D721Med (cell line): ENCODE measurements around the gene ZFYVE28.

Source experiments
- DNase-seq: peaks from one replicate; pipeline ENCODE4 v3.0.0; 2011; ENCODE audit warnings: low spot score; ENCODE audit not compliant: insufficient read length
- FAIRE-seq: peaks from 2 replicates; lab custom pipeline; 2011; peaks lifted over from hg19 to GRCh38; lab: Jason Lieb, UNC
- TF ChIP-seq, protein P1 (sequence below): IDR thresholded peaks from 2 replicates; pipeline ENCODE4 v1.5.1; 2012; ENCODE audit warnings: mild to moderate bottlenecking, control low read depth; ENCODE audit not compliant: insufficient read depth; ENCODE audit errors: missing control alignments

ZFYVE28 gene

DNA sequence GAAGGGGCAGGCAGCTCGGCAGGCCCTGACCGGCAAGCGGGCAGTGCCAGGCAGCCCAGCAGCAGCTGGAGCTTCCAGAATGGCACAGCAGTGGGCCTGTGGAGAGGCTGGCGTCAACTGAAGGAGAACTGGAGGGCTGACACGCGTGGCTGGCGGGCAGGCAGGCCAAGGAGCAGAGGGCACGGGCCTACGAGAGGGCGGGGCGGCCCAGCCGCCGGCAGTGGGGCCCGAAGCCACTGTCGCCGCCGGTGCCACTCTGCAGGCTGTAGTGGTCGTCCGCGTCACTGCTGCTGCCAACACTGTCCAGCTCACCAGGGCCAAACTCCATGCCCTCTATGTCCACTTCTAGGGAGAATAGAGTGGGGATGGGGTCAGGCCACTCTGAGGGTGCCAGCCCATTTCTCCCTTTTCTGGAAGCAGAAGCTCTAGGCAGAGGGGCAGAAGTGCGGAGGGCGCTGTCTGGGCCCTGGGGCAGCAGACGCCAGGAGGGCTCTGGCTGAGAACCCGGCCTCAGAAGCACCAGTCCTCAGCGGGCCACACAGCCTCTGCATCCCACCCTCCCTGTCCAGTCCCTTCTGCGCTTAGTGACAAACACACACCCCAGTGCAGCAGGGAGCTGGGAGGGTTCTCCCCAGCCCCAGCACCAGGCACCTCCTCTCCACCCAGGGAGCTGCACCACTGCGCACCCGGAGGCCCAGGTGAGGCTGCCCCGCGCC lies 167.9 kb downstream of the ZFYVE28 start:
- no peak for FAIRE-seq
- TF ChIP-seq, protein P1, sequence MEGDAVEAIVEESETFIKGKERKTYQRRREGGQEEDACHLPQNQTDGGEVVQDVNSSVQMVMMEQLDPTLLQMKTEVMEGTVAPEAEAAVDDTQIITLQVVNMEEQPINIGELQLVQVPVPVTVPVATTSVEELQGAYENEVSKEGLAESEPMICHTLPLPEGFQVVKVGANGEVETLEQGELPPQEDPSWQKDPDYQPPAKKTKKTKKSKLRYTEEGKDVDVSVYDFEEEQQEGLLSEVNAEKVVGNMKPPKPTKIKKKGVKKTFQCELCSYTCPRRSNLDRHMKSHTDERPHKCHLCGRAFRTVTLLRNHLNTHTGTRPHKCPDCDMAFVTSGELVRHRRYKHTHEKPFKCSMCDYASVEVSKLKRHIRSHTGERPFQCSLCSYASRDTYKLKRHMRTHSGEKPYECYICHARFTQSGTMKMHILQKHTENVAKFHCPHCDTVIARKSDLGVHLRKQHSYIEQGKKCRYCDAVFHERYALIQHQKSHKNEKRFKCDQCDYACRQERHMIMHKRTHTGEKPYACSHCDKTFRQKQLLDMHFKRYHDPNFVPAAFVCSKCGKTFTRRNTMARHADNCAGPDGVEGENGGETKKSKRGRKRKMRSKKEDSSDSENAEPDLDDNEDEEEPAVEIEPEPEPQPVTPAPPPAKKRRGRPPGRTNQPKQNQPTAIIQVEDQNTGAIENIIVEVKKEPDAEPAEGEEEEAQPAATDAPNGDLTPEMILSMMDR, result no peak
- DNase-seq, result peak; percentile 6

DNA sequence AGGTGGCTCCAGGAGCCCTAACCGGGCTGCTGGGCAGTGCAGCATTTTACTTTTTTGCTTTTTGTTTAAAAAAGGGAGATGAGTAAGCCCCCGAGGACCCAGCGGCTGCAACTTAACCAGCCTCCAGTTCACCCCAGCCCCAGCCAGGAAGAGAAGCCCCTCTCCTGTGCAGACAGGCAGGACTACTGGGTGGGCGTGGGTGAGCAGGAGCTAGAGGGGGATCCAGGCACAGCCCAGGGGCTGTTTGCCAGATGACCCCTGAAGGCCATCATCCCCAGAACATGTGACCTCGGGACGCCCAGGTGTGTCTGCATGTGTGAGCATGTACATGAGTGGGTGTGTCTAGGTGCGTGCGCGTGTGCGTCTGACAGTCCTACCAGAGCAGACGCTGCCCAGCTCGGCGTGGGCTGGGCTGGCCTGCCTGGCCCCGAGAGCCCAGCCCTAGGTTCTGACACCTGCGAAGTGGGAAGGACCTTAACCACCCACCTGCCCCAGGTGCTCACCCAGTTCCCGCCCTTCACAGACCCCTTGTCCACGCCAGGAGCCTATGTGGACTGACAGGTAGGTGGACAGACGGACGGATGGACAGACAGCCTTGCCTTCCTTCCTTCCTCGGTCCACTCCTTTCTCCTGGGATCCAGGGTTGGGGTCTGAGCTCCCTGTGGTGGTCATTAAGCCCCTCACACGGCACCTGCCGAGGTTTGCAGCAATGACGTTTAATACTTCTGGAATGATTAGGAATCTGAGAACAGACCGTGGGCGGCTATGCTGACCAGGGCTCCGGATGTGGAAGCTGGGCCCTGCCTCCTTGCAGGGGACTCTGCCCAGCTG lies 168.7 kb downstream of the ZFYVE28 start:
- DNase-seq (peak; percentile 3), FAIRE-seq (no peak)
- TF ChIP-seq, protein P1, result no peak

DNA sequence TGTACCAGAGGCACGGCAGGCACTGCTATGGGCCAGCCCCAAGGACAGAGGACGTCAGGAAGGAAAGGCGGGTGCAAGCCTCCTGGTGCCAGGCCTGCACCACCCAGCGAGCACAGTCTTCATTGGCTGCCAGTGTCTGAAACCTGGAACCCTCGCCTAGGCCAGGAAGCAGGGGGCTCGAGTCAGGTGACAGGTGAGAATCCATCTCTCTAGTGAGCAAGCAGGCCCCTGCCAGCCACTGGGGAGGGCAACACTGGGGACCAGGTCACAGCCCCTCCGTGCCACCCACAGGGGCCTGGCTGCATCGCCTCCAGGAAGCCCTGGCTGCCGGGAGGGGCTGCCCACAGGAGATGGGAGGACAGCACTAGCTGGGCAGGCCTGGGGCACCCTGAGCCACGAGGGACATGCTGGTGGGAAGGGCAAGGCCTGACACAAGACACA lies 169.6 kb downstream of the ZFYVE28 start:
- peak; percentile 8 for DNase-seq
- FAIRE-seq, result no peak
- TF ChIP-seq, protein P1, result no peak

DNA sequence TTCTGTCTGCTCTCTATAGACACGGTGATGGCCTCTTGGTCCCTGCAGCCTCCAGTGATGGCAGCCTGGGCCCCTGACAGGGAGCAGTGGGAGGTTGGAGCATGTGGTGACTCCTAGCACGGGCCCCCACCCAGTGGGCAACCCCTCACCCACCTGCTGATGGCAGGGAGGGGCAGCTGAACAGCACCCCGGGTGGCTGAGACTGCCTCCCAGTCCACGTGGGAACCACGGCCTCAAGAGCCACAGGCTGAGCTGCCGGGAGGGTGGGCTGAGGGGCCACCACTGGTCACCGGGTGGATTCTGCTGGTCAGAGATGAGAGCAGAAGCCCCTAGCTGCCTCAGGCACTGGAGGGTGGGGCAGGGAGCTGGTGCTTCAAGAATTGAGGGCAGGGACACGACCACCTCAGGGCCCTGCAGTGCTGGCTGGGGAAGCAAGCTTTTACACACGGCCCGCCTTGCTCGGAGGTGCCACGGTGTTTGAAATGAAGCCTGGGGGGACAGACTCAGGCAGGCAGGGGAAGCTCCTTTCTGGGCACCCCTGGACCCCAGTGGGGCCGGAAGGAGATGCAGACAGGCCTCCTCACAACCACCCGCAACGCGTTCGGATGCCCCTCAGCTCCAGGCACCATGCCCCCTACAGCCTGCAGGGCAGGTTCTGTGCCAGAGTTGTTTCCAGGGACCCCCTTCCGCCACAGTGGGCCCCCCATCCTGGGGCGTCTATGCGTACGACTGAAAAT lies 170.2 kb downstream of the ZFYVE28 start:
- no peak for FAIRE-seq
- TF ChIP-seq, protein P1, result no peak
- peak; percentile 11 for DNase-seq

DNA sequence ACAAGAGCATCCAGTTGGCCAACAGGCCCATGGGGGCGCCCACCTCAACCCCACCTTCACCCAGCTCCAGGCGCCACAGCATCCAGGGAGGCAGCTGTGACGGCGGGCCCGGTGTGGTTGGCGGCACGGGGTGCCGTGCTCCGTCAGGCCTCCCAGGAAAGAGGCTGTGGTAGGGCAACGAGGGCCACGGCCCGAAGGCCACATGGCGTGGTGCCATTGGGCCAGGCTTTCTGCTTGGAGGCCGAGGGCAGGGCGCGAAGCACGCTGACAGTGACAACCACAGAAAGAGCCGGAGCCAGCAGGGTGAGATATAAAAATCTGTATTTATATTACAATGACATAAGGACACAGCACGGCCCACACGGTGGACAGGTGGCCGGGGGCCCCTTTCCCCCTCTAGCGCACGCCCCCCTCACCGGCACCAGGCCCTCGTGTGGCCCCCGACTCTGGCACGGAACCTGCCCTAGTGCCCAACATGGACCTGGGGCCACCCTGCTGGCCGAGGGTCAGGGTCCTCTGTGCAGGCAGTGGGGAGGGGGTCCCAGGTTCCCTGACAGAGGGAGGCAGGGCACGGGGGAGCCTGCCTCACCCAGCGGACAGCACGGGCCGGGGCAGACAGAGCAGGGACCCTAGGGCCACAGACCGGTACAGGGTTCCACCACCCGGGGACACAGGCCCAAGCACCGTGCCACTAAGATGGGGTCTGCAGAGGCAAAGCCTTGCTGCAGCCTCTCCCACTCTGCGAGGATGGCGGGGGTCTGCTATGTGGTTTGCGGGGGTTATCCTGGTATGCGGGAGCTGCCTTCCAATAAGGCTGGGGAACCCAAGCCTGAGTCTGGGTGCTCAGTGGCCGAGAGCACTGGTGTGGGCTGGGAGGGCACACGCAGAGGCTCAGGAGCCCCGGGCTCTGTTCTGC lies 171.1 kb downstream of the ZFYVE28 start:
- peak; percentile 8 for DNase-seq
- no peak for FAIRE-seq
- TF ChIP-seq, protein P1, result no peak

DNA sequence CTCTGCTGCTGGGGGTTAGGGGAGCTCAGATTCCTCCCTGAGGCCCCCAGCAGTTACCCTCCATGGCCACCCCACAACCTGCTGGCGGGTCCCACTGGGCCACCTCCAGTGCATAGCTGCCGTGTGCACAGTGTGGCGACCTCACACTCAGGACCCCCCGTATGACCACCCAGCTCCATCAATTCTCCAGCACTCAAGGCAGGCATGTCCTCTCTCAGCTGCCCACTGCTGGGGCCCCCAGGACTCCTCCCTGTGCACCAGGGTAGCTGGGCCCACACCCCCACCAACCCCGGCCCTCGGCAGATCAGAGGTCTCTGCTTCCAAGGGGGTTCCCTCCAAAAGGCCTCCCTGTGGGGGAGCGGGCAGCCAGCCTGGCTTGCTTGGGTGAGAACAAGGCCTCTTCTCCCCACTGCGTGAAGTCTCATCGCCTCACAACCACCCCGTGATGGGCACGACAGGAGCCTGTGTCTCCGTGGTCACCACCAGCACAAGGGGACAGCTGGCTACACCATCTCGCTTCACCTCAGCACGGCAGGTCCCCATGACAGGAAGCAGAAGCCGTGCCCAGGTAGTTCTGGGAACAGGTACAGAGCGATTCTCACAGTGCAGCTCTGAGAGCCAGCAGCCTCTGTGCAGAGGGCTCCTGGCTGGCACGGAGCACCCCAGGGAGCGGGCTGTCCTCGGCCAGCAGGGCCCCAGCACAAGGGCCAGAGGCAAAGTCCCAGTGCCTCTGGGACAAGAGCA lies 171.9 kb downstream of the ZFYVE28 start:
- FAIRE-seq (no peak), DNase-seq (no peak)
- TF ChIP-seq, protein P1, result no peak
